HG03520 (cell line): ENCODE data around the gene ARID5B.
A peak's percentile ranks its signal among the peaks of the same experiment; 100 is the strongest.

Experiments used
- ATAC-seq: cut with Tn5 transposase; IDR thresholded peaks from one replicate; pipeline ENCODE4 v1.9.1; 2021; ENCODE audit warnings: mild to moderate bottlenecking, moderate library complexity; ENCODE audit not compliant: unreplicated experiment

Gene ARID5B

DNA sequence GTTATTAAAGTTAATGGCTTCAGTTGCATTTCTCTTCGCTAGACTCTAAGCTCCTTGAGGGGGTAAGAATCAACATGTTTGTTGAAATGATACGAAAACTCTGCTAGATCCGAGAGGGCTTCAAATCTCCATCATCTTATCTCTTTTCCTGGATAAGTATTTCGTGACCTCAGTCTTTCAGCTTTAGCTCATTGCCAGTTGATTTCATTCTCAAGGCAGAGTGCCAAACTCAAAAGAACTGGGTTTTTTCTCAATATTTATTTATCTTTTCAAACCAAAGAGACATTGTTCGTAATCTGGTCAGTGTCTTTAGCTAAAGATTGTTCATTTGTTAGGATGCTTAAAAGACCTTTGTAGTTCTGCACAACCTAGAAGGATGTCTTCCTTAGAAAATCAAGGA is 108.9 kb downstream of the ARID5B start:
- no peak for ATAC-seq

DNA sequence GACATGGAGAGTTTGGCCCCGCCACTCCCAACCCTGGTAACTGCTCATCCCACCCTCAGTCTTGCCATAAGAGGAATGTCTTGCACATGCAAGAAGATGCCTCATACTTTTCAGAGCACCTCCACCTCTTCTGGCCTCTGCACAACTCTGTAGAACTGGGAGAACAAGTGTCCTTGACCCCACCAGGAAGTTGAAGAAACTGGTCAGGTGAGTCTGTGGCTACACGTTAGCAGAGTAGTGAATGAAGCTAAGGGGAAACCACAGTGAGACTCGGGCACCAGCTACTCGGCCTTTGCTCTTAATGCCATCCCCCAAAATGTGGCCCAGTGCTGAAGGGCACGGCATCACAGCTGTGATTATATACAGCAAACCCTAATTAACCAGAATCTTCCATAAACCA is 110.1 kb downstream of the ARID5B start:
- ATAC-seq: no peak

DNA sequence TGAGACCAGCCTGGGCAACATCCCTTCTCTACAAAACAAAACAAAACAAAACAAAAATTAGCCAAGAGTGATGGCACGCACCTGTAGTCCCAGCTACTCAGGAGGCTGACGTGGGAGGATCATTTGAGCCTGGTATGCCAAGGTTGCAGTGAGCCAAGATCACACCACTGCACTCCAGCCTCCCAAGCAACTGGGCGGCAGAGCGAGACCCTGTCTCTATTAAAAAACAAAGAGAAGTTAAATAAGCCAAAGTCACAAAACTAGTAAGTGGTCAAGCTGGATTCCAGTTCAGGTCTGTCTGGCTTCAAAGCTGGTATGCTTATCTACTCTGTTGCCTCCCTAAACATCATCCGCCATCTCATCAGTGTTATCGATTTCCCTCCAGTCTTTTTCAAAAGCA is 110.8 kb downstream of the ARID5B start:
- ATAC-seq: no peak

DNA sequence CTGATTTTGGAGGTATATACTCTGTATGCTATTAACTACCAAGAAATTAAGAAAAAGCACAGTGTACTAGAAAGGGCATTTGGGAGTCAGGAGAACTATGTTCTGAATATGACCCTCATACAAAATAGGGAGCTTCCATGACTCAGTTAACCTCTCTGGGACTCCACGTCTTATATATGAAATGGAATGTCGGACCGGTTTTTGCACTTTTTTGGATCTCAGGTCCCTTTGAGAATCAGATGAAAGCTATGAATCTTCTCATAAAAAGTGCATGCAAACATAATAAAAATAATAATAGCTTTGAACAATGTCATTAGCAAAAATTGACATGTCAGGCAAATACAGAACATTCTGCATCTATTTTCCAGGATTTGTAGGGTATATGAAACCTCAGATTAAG is 113.0 kb downstream of the ARID5B start:
- no peak for ATAC-seq

DNA sequence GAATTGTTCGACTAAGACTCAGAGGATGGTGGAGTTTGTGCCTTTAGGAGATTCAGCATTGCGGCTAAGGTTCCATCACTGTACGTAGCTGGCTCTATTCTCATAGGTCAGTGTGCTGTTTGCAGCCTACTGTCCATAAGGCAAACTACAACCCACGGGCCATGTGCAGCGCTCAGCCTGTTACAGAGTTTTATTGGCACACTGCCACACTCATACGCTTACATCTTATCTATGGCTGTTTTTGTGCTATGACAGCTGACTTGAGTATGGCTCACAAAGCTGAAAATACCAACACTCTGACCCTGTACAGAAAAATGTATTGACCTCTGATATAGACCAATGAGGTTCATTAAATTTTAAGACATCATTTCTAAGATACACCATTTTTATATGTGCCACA is 114.5 kb downstream of the ARID5B start:
- ATAC-seq: no peak

DNA sequence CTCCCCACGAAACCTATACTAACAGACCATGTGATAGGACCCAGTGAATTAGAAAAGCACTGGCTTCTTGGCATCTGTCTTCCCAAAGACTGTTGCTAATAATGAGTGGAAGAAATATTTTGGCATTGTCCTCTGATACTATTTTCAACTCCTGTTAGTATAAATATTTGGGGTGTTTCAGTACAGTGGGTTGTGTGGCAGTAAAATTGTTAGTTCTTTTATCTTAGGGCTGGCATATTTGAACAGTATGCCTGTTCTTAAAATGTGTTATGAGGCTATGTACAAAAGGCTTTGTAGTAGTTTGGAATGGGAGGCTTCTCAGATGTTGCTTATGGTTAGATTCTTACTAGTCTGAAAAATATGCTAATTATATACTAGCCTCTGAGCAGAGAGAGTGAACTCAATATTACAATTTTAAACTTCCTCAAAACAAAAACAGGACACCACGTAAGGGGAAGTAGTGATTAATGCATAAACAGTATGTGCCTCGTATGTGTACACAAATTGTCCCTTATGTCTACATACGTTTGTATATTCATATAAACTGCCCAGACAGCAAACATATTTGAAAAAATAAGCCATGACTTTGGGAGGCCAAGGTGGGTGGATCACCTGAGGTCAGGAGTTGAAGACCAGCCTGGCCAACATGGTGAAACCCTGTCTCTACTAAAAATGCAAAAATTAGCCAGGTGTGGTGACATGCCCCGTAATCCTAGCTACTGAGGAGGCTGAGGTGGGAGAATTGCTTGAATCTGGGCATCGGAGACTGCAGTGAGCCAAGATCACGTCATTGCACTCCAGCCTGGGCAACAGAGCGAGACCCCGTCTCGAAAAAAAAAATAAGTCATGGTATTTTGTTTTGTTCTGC is 115.4 kb downstream of the ARID5B start:
- ATAC-seq: peak; percentile 55

DNA sequence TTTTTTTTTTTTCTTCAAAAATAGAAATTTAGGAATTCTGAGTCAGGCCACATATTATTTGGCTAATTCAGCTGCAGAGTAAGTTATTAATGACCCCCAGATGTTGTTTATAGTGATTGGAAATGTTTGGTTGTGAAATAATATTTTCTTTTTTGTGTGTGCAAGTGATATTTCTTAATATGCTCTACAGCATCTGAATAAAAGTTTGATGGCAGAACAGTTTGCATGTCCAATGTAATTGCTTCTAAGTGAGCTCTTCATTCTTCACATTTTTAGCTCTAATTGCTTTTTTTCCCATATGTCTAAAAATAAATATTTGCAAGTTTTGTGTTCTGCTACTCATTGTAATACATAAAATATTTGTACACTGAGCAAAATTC is 116.0 kb downstream of the ARID5B start:
- ATAC-seq: no peak

DNA sequence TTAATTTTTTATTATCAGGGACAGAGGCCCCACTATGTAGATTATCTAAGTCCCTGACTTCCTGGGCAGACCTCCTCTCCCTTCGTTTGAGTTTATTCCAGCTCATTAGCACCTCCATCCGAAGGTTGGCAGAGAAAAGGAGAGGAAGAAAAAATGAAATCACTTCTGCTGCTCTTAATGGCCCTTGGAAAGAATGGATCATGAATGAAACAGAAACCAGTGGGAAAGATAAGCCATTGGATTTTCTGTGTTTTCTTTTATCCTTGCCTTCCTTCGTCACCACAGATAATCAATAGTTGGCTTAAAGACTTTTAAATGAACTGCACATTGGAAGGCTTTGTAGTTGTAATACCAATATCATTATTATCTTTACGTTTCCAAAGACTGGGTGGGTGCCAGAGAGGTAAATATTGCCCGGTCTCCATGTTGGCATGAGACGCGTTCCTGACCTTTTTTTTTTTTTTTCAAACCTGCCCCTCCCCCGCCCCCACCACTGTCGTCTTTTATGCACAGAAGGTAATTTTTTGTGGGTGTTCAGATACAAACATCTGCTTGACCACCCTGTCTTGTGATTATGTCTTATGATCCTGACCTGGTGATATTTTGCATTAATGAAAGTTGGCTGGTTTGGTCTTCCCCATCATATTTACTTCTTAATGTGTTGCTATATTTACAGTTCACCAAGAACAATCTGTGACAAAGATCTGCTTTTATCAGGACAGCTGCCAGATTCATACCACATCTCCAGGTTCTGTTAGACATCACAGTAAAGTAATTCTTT is 116.8 kb downstream of the ARID5B start:
- peak; percentile 35 for ATAC-seq

DNA sequence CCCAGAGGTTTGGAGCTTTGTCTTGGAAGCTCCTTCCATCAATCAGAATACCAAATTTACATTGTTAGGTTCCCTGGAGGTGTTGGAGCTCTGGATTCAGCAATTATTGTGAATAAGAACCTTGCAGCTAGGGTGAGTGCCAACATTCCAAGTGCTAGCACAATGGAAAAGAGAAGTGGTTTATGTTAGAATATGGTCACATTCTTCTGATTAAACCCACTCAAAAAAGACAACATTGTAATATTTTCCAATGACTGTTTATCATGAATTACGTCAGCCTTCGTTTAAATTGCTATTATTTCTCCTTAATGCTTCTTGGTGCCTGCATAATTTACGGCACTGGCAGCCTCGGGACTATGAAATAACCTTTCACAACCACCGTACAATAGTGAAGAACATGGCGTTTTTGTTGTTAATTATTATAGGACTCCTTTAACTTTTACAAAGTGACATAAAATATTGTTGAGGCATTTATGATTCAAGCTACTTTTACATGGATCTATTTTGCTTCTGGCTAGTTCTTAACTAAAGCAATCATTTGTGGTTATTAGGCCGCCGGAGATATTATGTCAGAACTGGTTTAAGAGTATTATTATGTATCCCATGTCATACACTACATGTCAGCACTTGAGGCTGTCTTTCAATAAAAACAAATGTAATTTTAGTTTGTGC is 117.7 kb downstream of the ARID5B start:
- no peak for ATAC-seq

DNA sequence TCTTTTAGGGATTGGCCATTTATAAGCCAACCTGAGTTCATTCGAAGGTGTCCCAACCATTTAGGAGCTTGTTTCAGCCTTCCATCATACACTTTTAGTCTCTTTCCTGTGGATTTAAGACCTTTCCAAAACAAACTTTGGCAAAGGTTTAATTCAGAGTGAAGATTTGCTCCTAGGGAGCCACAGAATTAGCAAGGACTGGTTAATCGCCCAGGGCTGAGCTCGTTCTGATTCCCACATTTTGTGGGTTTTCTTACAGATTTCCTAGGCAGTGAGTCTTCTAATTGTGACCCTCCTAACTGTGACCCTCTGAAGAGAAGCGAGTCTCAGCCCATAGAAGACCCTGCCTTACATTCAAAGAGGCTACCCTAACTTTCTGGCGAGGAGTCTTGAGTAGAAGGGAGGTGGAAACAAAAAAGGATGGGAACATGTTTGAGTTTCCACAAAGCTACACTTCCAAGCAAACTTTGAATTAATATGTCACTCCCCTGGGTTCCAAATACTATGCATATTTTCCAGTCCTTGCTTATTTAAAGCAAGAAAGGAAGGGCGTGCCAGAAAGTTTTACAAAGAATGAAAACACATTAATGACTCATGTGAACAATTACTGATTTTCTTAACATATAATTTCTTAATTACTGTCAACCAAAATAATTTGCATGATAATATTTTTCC is 118.3 kb downstream of the ARID5B start:
- no peak for ATAC-seq

DNA sequence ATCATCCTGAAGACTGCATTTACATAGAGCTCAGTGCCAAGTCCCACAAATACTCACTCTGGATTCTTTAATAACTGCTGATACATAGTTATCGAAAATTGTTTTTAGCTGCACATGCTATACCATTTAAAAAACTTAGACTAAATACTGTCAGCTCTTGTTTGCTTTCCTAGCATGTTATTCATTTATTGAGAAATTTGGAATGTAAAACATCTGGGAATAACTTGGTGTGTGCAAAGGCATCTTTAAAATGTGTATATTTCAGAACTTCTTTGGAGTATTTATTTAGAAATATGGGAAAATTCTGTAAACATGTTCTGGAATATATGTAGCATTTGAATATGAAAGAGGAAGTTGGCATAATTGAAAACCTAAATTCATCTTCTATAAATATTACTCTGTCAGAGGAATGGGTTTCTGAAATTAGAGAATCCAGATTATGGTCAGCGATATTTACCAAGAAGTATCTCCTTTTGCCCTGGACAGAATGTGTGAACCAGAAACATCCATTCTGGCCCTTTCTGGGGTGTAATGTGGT is 119.7 kb downstream of the ARID5B start:
- no peak for ATAC-seq

DNA sequence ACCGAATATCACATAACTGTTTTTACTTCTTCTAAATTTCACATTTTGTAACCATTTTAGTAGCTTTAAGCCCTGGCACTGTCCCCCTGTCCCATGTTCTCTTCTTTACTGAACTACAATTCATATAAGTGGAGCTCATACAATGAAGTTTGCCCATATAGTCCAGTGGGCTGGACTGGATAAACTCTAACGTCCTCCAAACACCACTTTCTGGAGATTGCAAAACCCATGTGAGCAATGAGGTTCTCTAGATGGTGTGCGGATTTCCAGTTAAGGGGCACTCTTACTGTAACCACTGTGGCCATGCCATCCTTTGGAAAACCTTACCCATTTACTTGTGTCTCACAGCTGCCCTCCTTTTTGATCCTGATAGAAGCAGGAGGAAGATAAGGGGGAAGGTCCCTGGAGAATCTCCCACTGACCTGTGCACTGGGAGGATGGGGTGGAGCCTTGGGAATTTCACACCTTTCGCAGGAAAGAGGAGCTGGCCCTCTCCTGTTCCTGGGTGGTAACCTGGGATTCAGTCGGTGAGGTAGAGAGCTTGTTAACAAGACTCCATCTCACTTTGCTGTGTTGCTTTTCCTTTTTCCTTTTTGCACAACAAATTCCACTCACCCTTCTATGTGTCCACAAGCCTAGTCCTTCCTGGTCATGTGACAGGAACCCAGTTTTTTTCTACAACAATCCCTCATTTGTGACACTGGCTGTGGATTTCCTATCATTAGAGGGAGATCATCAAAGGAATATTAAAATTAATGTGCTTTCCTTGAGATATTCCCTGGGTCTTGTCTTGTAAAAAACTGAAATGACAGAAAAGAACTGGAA is 120.7 kb downstream of the ARID5B start:
- no peak for ATAC-seq

DNA sequence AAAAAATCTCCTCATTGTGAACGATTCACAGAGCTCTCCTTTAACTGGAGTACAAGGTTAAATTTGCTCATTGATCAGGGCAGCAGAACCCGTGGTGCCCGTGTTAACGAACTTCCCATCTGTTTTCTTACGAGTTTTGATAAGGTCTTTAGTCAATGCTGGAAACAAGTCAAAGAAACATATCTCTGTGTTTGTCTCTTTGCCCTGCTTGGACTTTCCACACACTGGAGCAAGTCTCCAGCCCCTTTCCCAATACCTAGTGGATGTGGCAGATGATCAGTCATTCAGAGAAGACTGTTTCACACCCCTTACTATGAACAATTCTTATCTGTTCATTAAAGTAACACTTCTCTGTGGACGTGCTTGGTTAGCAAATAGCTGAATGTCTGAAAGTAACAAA is 121.3 kb downstream of the ARID5B start:
- ATAC-seq: no peak

DNA sequence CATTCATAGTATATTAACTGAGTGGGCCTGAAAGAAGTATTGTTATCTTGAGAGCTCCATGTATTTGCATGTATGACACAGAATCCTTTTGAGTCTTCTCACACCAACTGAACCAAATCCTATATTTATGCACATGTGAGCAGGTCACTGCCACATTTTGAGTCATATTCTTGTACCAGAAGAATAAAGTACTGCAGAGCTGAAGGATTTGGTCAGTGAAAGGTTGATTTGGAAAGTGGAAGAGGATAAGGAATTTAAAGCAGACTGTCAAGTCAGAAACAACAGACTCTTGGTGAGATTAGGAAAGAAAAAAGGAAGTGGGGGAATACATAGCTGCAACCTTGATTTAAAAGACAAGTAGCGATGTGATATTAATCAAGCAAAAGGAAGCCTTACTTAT is 121.8 kb downstream of the ARID5B start:
- ATAC-seq: no peak

DNA sequence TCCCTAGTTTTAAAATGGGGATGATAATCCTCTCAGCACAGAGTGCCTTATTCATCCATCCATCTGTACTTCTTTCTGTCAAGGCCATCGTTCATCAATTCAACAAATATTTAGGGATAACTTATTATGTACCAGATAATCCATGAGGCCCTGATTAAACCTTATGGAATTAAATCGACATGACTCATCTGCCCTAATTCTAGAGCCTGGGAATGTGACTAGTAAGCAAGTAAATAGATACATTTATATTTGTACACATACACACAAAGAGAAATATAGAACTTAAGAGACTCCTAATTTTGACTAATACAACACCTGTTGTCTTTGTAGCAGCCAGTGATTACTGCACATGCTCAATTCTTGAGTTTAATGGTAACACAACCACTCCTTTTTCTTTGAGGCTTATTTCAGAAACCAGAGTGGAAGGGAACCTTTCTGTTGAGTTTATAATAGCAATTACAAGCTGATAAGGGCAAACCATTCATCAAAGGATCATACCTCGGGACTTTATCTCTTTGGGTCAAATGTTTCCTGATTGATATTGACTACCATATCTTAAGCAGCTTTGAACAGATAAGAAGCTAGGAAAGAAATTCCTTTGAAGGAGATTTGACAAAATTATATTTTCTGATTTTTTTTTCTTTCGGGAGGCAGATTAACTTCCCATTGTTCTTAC is 122.7 kb downstream of the ARID5B start:
- ATAC-seq: no peak

DNA sequence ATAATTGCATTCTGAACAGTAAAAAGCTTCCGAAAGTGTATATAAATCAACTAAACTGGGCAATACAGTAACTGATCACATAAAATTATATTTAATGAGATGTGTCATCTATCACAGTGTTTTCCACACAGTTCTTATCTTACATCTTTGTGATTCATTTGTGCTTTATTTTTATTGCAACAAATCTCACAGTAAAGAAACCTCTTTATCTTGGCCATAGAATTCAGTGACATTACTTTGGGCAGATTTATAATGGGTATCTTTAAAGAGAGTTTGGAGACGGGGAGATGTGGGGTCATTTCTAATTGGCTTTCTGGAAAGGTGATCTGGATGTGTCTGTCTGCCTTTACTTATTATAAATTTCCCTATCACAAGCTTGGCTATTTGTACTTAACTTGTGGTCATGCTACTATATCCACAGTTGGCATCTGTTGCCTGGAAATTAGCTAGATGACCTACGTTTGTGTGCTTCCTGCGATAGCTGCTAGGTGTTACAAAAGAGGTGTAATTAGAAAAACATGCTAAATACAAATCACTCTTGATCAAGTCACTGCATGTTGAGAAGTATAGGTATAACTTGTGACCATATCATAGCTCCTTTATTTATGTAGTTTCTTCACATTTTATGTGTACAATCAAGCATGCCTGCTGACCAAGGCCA is 123.8 kb downstream of the ARID5B start:
- ATAC-seq: no peak

DNA sequence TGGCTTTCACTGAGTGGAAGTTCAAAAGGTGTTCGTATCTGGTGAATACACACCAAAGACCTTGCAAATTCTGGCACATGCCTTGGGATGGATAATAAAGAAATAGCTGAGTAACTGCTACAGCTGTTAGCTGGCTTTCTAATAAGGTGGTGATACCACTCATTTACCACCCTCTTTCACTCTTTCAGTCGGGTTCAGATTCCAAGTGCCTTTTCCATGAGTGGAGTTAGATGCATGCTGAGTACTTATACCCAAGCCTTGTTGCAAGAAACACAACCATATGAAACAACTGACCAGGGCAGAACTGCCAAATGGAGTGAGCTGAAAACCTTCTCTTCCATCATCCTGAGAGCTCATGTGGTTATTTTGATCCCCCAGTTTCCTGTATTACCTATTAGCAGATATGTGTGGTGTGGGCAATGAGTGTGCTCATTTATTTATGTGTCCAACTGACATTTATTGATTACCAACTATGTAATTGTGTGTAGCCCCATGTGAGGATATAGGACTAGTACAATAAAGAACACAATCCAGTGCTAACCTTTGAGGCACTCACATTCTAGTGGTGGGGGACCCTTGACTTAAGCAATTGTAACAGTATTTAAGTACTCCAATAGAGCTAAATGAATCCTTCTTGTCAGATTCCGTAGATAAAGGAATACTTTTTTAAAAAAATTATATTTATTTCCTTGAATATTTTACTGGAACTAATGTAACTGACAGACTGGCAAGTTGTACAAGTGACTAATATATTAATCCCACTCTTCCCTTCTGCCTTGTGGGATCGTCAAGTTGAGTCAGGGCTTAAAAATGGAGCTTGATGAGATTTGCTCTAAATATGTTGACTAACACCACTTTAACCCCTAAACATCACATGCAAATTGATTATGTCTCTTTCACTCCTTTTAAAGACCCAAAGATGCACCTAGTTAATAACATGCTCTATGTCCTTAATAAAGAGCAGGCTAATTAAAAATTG is 124.7 kb downstream of the ARID5B start:
- no peak for ATAC-seq
